Neuronal stem cell (in vitro differentiated cells): ENCODE results near the gene POC1B.

Experiments used
- DNase-seq: peaks from one replicate; pipeline ENCODE4 v3.0.0-alpha.2; 2013; ENCODE audit warnings: low spot score
- H2AFZ ChIP-seq: one replicate; pipeline ENCODE4 v1.6.1; 2013; ENCODE audit warnings: mild to moderate bottlenecking, low read length, inconsistent platforms
- H2AK5ac ChIP-seq: 2 replicates; pipeline ENCODE4 v1.6.1; 2013; ENCODE audit warnings: low read depth, mild to moderate bottlenecking, inconsistent platforms, low read length, moderate library complexity, mixed read lengths
- H2BK120ac ChIP-seq: 2 replicates; pipeline ENCODE4 v1.6.1; 2013; ENCODE audit warnings: low read depth, mild to moderate bottlenecking, inconsistent platforms, low read length, moderate library complexity, mixed read lengths
- H2BK12ac ChIP-seq: one replicate; pipeline ENCODE4 v1.6.1; 2013; ENCODE audit warnings: low read length, inconsistent platforms
- H2BK15ac ChIP-seq: 2 replicates; pipeline ENCODE4 v1.6.1; 2013; ENCODE audit warnings: mild to moderate bottlenecking, low read length, inconsistent platforms, mixed read lengths
- H2BK5ac ChIP-seq: one replicate; pipeline ENCODE4 v1.6.1; 2013; ENCODE audit warnings: inconsistent platforms, mild to moderate bottlenecking, low read length, moderate library complexity
- H3K14ac ChIP-seq: one replicate; pipeline ENCODE4 v1.6.1; 2013; ENCODE audit warnings: low read length, inconsistent platforms
- H3K18ac ChIP-seq: 2 replicates; pipeline ENCODE4 v1.6.1; 2013; ENCODE audit warnings: low read length, inconsistent platforms
- H3K23ac ChIP-seq: 2 replicates; pipeline ENCODE4 v1.6.1; 2013; ENCODE audit warnings: low read depth, mild to moderate bottlenecking, mixed read lengths, low read length, inconsistent platforms; ENCODE audit not compliant: poor library complexity
- H3K27ac ChIP-seq: replicated peaks from 3 replicates; pipeline ENCODE4 v1.5.1; 2013; ENCODE audit warnings: low read length, inconsistent platforms
- H3K27me3 ChIP-seq, 3 experiments: 2 replicates each; pipeline ENCODE4 v1.6.1; 2013; ENCODE audit warnings: low read length in 3 of 3, mild to moderate bottlenecking in 2 of 3, inconsistent platforms in 1 of 3, low read depth in 1 of 3, mixed read lengths in 1 of 3, moderate library complexity in 1 of 3; ENCODE audit not compliant: control insufficient read depth in 3 of 3, insufficient read depth in 3 of 3
- H3K36me3 ChIP-seq, 2 donors: replicated peaks in 1 of 2; 2 replicates each; pipeline ENCODE4 v1.6.1; 2013; ENCODE audit warnings: low read length in 2 of 2; ENCODE audit not compliant: control insufficient read depth in 2 of 2, insufficient read depth in 2 of 2
- H3K4ac ChIP-seq: 2 replicates; pipeline ENCODE4 v1.6.1; 2013; ENCODE audit warnings: inconsistent platforms, mild to moderate bottlenecking, low read length, moderate library complexity
- H3K4me1 ChIP-seq, 2 donors: 1 replicate in 1 of 2; 2 replicates in 1 of 2; pipeline ENCODE4 v1.6.1; 2013; ENCODE audit warnings: low read length in 2 of 2, low read depth in 1 of 2; ENCODE audit not compliant: control insufficient read depth in 2 of 2, insufficient read depth in 1 of 2
- H3K4me2 ChIP-seq: one replicate; pipeline ENCODE4 v1.6.1; 2013; ENCODE audit warnings: mild to moderate bottlenecking, low read length, inconsistent platforms; ENCODE audit not compliant: insufficient read depth, poor library complexity, severe bottlenecking
- H3K4me3 ChIP-seq, 2 donors: 2 replicates each; pipeline ENCODE4 v1.5.1; 2013; ENCODE audit warnings: low read length in 2 of 2, mild to moderate bottlenecking in 2 of 2, inconsistent platforms in 1 of 2, moderate library complexity in 1 of 2
- H3K79me1 ChIP-seq: one replicate; pipeline ENCODE4 v1.6.1; 2013; ENCODE audit warnings: low read depth, mild to moderate bottlenecking, inconsistent platforms, low read length, moderate library complexity
- H3K9ac ChIP-seq: one replicate; pipeline ENCODE4 v1.6.1; 2013; ENCODE audit warnings: mild to moderate bottlenecking, low read depth, low read length, inconsistent platforms; ENCODE audit not compliant: poor library complexity
- H3K9me3 ChIP-seq, 2 donors: replicated peaks in 1 of 2; 2 replicates each; pipeline versions ENCODE3 to v1.6.1; 2013; ENCODE audit warnings: low read length in 2 of 2, mild to moderate bottlenecking in 2 of 2, inconsistent platforms in 1 of 2, low read depth in 1 of 2, mixed read lengths in 1 of 2, moderate library complexity in 1 of 2; ENCODE audit not compliant: control insufficient read depth in 2 of 2, insufficient read depth in 1 of 2
- H4K8ac ChIP-seq: one replicate; pipeline ENCODE4 v1.6.1; 2013; ENCODE audit warnings: low read depth, mild to moderate bottlenecking, inconsistent platforms, low read length, moderate library complexity
- H4K91ac ChIP-seq: one replicate; pipeline ENCODE4 v1.6.1; 2013; ENCODE audit warnings: low read length, low read depth, mild to moderate bottlenecking, inconsistent platforms; ENCODE audit not compliant: poor library complexity
- WGBS, 2 donors: extraction: QIAGEN DNeasy Blood & Tissue Kit; methylation state at CpG; one replicate each; pipeline ENCODE4 v1.1.7; 2013; ENCODE audit warnings: missing lambda C conversion rate in 2 of 2, mixed read lengths in 1 of 2; ENCODE audit not compliant: insufficient read length in 2 of 2, insufficient replicate concordance in 1 of 2; ENCODE audit errors: extremely low coverage in 2 of 2; 5-methylcytosine and 5-hydroxymethylcytosine counted together

The POC1B gene

GRCh38 chr12:89412665-89413064, 113.2 kb downstream of the POC1B start:
- Histone ChIP-seq H2BK5ac (no peak overlapping the region), H3K4me2 (no peak overlapping the region), H3K9ac (no peak overlapping the region), H3K4me1 (peaks cover 2 to 4% of the 10 kb centered on the region in 2 donors), H3K27ac (no peak overlapping the region), H4K91ac (no peak overlapping the region), H3K18ac (no peak overlapping the region), H2BK120ac (no peak overlapping the region), H3K14ac (no peak overlapping the region), H3K27me3 (no peaks in the 10 kb centered on the region), H2BK12ac (no peak overlapping the region), H2AK5ac (no peak overlapping the region), H3K36me3 (no peaks in the 10 kb centered on the region), H3K23ac (no peak overlapping the region), H3K9me3 (no peaks in the 10 kb centered on the region), H3K4me3 (no peak overlapping the region), H3K4ac (no peak overlapping the region), H3K79me1 (no peaks in the 10 kb centered on the region), H4K8ac (no peak overlapping the region), H2AFZ (no peak overlapping the region), H2BK15ac (no peak overlapping the region)
- WGBS, 2 donors, result no CpG with 5 or more reads among the region's 6 CpGs
- no peak for DNase-seq

- H2BK15ac ChIP-seq, result no peak overlapping the region
- no peak overlapping the region for H3K27ac ChIP-seq
- no peak overlapping the region for H3K4me3 ChIP-seq
- H2BK12ac ChIP-seq, result no peak overlapping the region
- no peak overlapping the region for H3K23ac ChIP-seq
- peaks cover 2 to 4% of the 10 kb centered on the region in 2 donors for H3K4me1 ChIP-seq
- no peak overlapping the region for H4K8ac ChIP-seq
- H3K9ac ChIP-seq, result no peak overlapping the region
- no peak overlapping the region for H4K91ac ChIP-seq
- no peak overlapping the region for H2BK120ac ChIP-seq
- H3K36me3 ChIP-seq, result no peaks in the 10 kb centered on the region
- no peak overlapping the region for H3K4ac ChIP-seq
- no peak overlapping the region for H2AK5ac ChIP-seq
- H3K27me3 ChIP-seq, result no peaks in the 10 kb centered on the region
- H2BK5ac ChIP-seq, result no peak overlapping the region
- no peak overlapping the region for H3K14ac ChIP-seq
- H3K18ac ChIP-seq, result no peak overlapping the region
- no peaks in the 10 kb centered on the region for H3K9me3 ChIP-seq
- no CpG with 5 or more reads among the region's 4 CpGs for WGBS, 2 donors
- H3K4me2 ChIP-seq, result no peak overlapping the region
- DNase-seq, result no peak
- no peaks in the 10 kb centered on the region for H3K79me1 ChIP-seq
- H2AFZ ChIP-seq, result peak overlapping the region; percentile 46
Observed at GRCh38 chr12:89411846-89412245, 114.0 kb downstream of the POC1B start.

- WGBS, 2 donors, result no CpG with 5 or more reads among the region's 2 CpGs
Observed at GRCh38 chr12:89411234-89411633, 114.6 kb downstream of the POC1B start.

GRCh38 chr12:89405626-89406345, 120.1 kb downstream of the POC1B start:
- no peak for DNase-seq
- H2BK5ac ChIP-seq, result no peak overlapping the region
- H2AFZ ChIP-seq, result no peak overlapping the region
- H3K18ac ChIP-seq, result no peak overlapping the region
- H2BK15ac ChIP-seq, result no peak overlapping the region
- H3K27me3 ChIP-seq, result no peaks in the 10 kb centered on the region
- H3K4ac ChIP-seq, result no peak overlapping the region
- H3K79me1 ChIP-seq, result no peaks in the 10 kb centered on the region
- no peak overlapping the region for H3K4me3 ChIP-seq
- no CpG with 5 or more reads among the region's 4 CpGs for WGBS, 2 donors
- no peak overlapping the region for H3K23ac ChIP-seq
- no peak overlapping the region for H2AK5ac ChIP-seq
- no peak overlapping the region for H3K27ac ChIP-seq
- H3K14ac ChIP-seq, result no peak overlapping the region
- no peak overlapping the region for H3K4me2 ChIP-seq
- no peak overlapping the region for H2BK12ac ChIP-seq
- no peak overlapping the region for H3K9ac ChIP-seq
- no peak overlapping the region for H4K8ac ChIP-seq
- H3K36me3 ChIP-seq, result no peaks in the 10 kb centered on the region
- H4K91ac ChIP-seq, result no peak overlapping the region
- no peaks in the 10 kb centered on the region for H3K4me1 ChIP-seq
- no peak overlapping the region for H2BK120ac ChIP-seq
- H3K9me3 ChIP-seq, result no peaks in the 10 kb centered on the region

More at GRCh38 chr12:89411234-89411633, 114.6 kb downstream of the POC1B start:
- H3K18ac ChIP-seq, result no peak overlapping the region
- H3K14ac ChIP-seq, result no peak overlapping the region
- H3K4me3 ChIP-seq, result no peak overlapping the region
- H4K8ac ChIP-seq, result no peak overlapping the region
- H3K9me3 ChIP-seq, result no peaks in the 10 kb centered on the region
- no peak for DNase-seq
- H2BK5ac ChIP-seq, result no peak overlapping the region
- peaks cover 2% of the 10 kb centered on the region in 2 donors for H3K4me1 ChIP-seq
- H4K91ac ChIP-seq, result no peak overlapping the region
- H2AK5ac ChIP-seq, result no peak overlapping the region
- no peak overlapping the region for H2BK12ac ChIP-seq
- H3K36me3 ChIP-seq, result no peaks in the 10 kb centered on the region
- no peak overlapping the region for H2BK120ac ChIP-seq
- H3K79me1 ChIP-seq, result no peaks in the 10 kb centered on the region
- H3K9ac ChIP-seq, result no peak overlapping the region
- H3K23ac ChIP-seq, result no peak overlapping the region
- no peak overlapping the region for H2BK15ac ChIP-seq
- no peak overlapping the region for H3K4ac ChIP-seq
- no peak overlapping the region for H3K4me2 ChIP-seq
- no peak overlapping the region for H3K27ac ChIP-seq
- no peak overlapping the region for H2AFZ ChIP-seq
- H3K27me3 ChIP-seq, result no peaks in the 10 kb centered on the region
